ENCODE results near the gene SYCP2L.

- TF ChIP-seq CTCF (IDR thresholded peaks at IDR 0.05; ENCODE audit: insufficient read depth, low read length) (no peak), POLR2AphosphoS5 (IDR thresholded peaks at IDR 0.05; ENCODE audit: low read depth) (no peak), REST (IDR thresholded peaks at IDR 0.05; ENCODE audit: insufficient replicate concordance, low read depth) (no peak), GABPA (IDR thresholded peaks at IDR 0.05; ENCODE audit: low read depth) (no peak), SPI1 (IDR thresholded peaks at IDR 0.05; ENCODE audit: borderline replicate concordance, low read depth) (no peak)
Observed at GRCh38 chr6:10957414-10957886, 70.6 kb downstream of the SYCP2L start.
